GM12873 (cell line): ENCODE measurements around the gene CDCP2.

Experiments
- TF ChIP-seq, protein P1 (sequence below): IDR thresholded peaks from 2 replicates; pipeline ENCODE4 v1.5.1; 2012; ENCODE audit warnings: low read depth, mild to moderate bottlenecking, moderate library complexity, low read length, control low read depth; ENCODE audit not compliant: insufficient read depth; ENCODE audit errors: missing control alignments

Gene CDCP2

GRCh38 chr1:54120018-54120697, 32.6 kb downstream of the CDCP2 start:
- TF ChIP-seq, protein P1, sequence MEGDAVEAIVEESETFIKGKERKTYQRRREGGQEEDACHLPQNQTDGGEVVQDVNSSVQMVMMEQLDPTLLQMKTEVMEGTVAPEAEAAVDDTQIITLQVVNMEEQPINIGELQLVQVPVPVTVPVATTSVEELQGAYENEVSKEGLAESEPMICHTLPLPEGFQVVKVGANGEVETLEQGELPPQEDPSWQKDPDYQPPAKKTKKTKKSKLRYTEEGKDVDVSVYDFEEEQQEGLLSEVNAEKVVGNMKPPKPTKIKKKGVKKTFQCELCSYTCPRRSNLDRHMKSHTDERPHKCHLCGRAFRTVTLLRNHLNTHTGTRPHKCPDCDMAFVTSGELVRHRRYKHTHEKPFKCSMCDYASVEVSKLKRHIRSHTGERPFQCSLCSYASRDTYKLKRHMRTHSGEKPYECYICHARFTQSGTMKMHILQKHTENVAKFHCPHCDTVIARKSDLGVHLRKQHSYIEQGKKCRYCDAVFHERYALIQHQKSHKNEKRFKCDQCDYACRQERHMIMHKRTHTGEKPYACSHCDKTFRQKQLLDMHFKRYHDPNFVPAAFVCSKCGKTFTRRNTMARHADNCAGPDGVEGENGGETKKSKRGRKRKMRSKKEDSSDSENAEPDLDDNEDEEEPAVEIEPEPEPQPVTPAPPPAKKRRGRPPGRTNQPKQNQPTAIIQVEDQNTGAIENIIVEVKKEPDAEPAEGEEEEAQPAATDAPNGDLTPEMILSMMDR, result no peak

DNA sequence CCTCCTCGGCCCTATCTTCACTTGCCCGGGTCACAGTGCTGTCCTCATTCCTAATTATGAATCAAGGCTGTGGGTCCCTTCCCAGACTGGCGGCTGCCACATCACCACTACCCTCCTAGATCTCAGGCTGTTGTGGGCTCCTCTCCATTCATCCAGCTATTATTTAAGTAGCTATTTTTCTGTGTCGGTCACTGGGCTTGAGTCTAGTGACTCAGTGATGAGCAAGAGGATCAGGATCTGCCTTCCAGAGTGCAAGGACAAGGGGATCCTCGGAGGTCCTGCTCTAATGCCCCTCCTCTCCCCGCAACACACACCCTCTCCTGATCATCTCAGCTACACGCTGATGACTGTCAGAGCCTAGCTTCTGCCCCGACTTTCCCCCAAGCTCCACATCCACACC, 34.1 kb downstream of the CDCP2 start:
- TF ChIP-seq, protein P1, result no peak

GRCh38 chr1:54117815-54118563, 34.8 kb downstream of the CDCP2 start:
- TF ChIP-seq, protein P1, result no peak

- TF ChIP-seq, protein P1, result no peak
Observed at GRCh38 chr1:54115520-54115919, 37.3 kb downstream of the CDCP2 start.

- TF ChIP-seq, protein P1, result no peak
Observed at GRCh38 chr1:54114955-54115354, 37.8 kb downstream of the CDCP2 start.

DNA sequence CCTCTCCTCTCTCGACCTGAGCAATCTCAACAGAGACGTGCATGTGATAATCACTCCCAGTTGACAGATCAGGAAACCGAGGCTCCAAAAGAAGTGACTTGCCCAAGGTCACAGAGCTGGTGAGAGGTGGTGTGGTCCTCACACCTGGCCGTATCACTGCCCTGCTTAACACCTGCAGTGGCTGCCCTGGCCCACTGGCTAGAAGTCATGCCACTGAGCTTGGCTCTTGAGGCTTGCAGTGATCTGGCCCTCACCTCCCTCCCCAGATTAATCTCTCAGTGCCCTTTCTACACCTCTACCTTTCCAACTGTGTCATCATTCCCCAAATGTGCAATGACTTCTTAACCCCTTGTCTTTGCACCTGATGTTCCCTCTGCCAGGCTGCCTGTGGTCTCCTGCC, 38.8 kb downstream of the CDCP2 start:
- TF ChIP-seq, protein P1, result no peak

- TF ChIP-seq, protein P1, result no peak
Observed at GRCh38 chr1:54112705-54113368, 40.0 kb downstream of the CDCP2 start.
